Mammary epithelial cell (primary cell): ENCODE results near the gene PSRC1.

Experiments used
- CTCF ChIP-seq, 2 donors: IDR thresholded peaks in 1 of 2; conservative IDR thresholded peaks in 1 of 2; 2 replicates each; pipeline ENCODE4 v1.5.1; 2011 to 2012; ENCODE audit warnings: inconsistent platforms in 2 of 2, low read length in 2 of 2, mild to moderate bottlenecking in 2 of 2, control low read depth in 1 of 2, low read depth in 1 of 2; ENCODE audit not compliant: insufficient read depth in 1 of 2; ENCODE audit errors: extremely low read depth in 1 of 2
- EZH2 ChIP-seq: IDR thresholded peaks from 2 replicates; pipeline ENCODE4 v1.6.1; 2012; ENCODE audit warnings: low read length, inconsistent platforms, borderline replicate concordance

- no peak for TF ChIP-seq CTCF (conservative IDR thresholded peaks at IDR 0.05 in 1 of 2, IDR thresholded peaks at IDR 0.05 in 1 of 2; ENCODE audit: extremely low read depth in 1 of 2, insufficient read depth in 1 of 2, low read depth in 1 of 2, low read length in 2 of 2)
- no peak for TF ChIP-seq EZH2
Measured at GRCh38 chr1:109240158-109241152, 42.5 kb downstream of the PSRC1 start.
